Neural cell (in vitro differentiated cells): Measurements from ENCODE around the gene CD248. TPM values are rescaled to one million over a fixed set of nuclear protein-coding genes. Genes with fewer than 3 reads are reported as not detected.

Experiments
- H2AFZ ChIP-seq: fragments of 200-600, 300-800 bp; sonication (generic), shearing (Covaris generic); 2 replicates; pipeline ENCODE4 v1.6.0; 2014; ENCODE audit warnings: low read depth, mild to moderate bottlenecking, antibody characterized with exemption, low read length, moderate library complexity
- H3F3A ChIP-seq: fragments of 200-600 bp; shearing (Covaris generic); 2 replicates; pipeline ENCODE4 v1.6.1; 2016; ENCODE audit warnings: mild to moderate bottlenecking, moderate library complexity, mixed read lengths, antibody characterized with exemption, low read length; ENCODE audit not compliant: insufficient read depth, poor library complexity, severe bottlenecking
- H3K27ac ChIP-seq: fragments of 200-600, 300-800 bp; sonication (generic), shearing (Covaris generic); 2 replicates; pipeline ENCODE4 v1.5.1; 2014; ENCODE audit warnings: mild to moderate bottlenecking, low read length, moderate library complexity
- H3K27me3 ChIP-seq: fragments of 300-800, 200-600 bp; sonication (generic), shearing (Covaris generic); 2 replicates; pipeline ENCODE4 v1.6.0; 2014; ENCODE audit warnings: mild to moderate bottlenecking, low read depth, low read length, moderate library complexity; ENCODE audit not compliant: insufficient read depth
- H3K36me3 ChIP-seq: fragments of 300-800, 200-600 bp; sonication (generic), shearing (Covaris generic); 2 replicates; pipeline ENCODE4 v1.5.1; 2014; ENCODE audit warnings: mild to moderate bottlenecking, antibody characterized with exemption, low read length, moderate library complexity; ENCODE audit not compliant: insufficient read depth
- H3K4me2 ChIP-seq: fragments of 300-800, 200-600 bp; sonication (generic), shearing (Covaris generic); 2 replicates; pipeline ENCODE4 v1.6.0; 2014; ENCODE audit warnings: mild to moderate bottlenecking, low read length
- H3K4me3 ChIP-seq: fragments of 300-800, 200-600 bp; sonication (generic), shearing (Covaris generic); 2 replicates; pipeline ENCODE4 v1.5.1; 2014; ENCODE audit warnings: mild to moderate bottlenecking, low read length, moderate library complexity
- H3K79me2 ChIP-seq: fragments of 200-600 bp; shearing (Covaris generic); replicated peaks from 2 replicates; pipeline ENCODE4 v1.6.0; 2014; ENCODE audit warnings: mild to moderate bottlenecking, low read length, moderate library complexity; ENCODE audit not compliant: insufficient read depth
- H3K9ac ChIP-seq: fragments of 300-800, 200-600 bp; sonication (generic), shearing (Covaris generic); 2 replicates; pipeline ENCODE4 v1.6.1; 2016; ENCODE audit warnings: mild to moderate bottlenecking, low read length, mixed read lengths
- H3K9me2 ChIP-seq: fragments of 200-600 bp; shearing (Covaris generic); 2 replicates; pipeline ENCODE4 v1.6.1; 2016; ENCODE audit warnings: mild to moderate bottlenecking, low read length, mixed read lengths; ENCODE audit not compliant: insufficient read depth
- H3K9me3 ChIP-seq: fragments of 200-600, 300-800 bp; sonication (generic), shearing (Covaris generic); 2 replicates; pipeline ENCODE4 v1.6.1; 2016; ENCODE audit warnings: mild to moderate bottlenecking, mixed run types, low read length, moderate library complexity, mixed read lengths
- H4K20me1 ChIP-seq: fragments of 200-600 bp; shearing (Covaris generic); 2 replicates; pipeline ENCODE4 v1.6.1; 2016; ENCODE audit warnings: mild to moderate bottlenecking, mixed run types; ENCODE audit not compliant: insufficient read depth
- EP300 ChIP-seq: fragments of 450-650 bp; conservative IDR thresholded peaks from 2 replicates; pipeline ENCODE4 v1.6.1; 2014; ENCODE audit warnings: antibody characterized with exemption, mild to moderate bottlenecking, moderate library complexity; ENCODE audit not compliant: poor library complexity, severe bottlenecking
- EZH2 ChIP-seq: fragments of 200-600, 300-800 bp; shearing (Covaris generic), sonication (generic); IDR thresholded peaks from 2 replicates; pipeline ENCODE4 v1.6.1; 2014; ENCODE audit warnings: antibody characterized with exemption, low read length, borderline replicate concordance, mild to moderate bottlenecking; ENCODE audit not compliant: insufficient read depth, poor library complexity, severe bottlenecking
- MXI1 ChIP-seq: fragments of 450-650 bp; conservative IDR thresholded peaks from 2 replicates; pipeline ENCODE4 v1.6.1; 2014; ENCODE audit warnings: antibody characterized with exemption, mild to moderate bottlenecking; ENCODE audit not compliant: poor library complexity, severe bottlenecking
- POLR2AphosphoS5 ChIP-seq: IDR thresholded peaks from 2 replicates; pipeline ENCODE4 v1.6.1; 2012
- RAD21 ChIP-seq: fragments of 450-650 bp; conservative IDR thresholded peaks from 2 replicates; pipeline ENCODE4 v1.6.1; 2014; ENCODE audit warnings: antibody characterized with exemption, mild to moderate bottlenecking, moderate library complexity
- REST ChIP-seq: IDR thresholded peaks from 2 replicates; pipeline ENCODE4 v1.6.1; 2012; ENCODE audit warnings: borderline replicate concordance
- SMC3 ChIP-seq: fragments of 450-650 bp; conservative IDR thresholded peaks from 2 replicates; pipeline ENCODE4 v1.6.1; 2014; ENCODE audit warnings: antibody characterized with exemption, mild to moderate bottlenecking, moderate library complexity; ENCODE audit not compliant: poor library complexity
- TAF1 ChIP-seq: IDR thresholded peaks from 2 replicates; pipeline ENCODE4 v1.6.1; 2012; ENCODE audit warnings: low read depth
- polyA plus RNA-seq: library from polyadenylated mRNA; depleted of rRNA; stranded (reverse); fragments of >200 nt; gene quantifications from 2 replicates; pipeline ENCODE4 v1.2.3, GENCODE V29; 2014
- TF ChIP-seq, protein P1 (sequence below): fragments of 450-650 bp; IDR thresholded peaks from 2 replicates; pipeline ENCODE4 v1.5.1; 2014; ENCODE audit warnings: antibody characterized with exemption, mild to moderate bottlenecking, moderate library complexity; ENCODE audit not compliant: poor library complexity, severe bottlenecking

CD248 gene
- polyA plus RNA-seq, 1 donor from 2014 or later, result not detected

DNA sequence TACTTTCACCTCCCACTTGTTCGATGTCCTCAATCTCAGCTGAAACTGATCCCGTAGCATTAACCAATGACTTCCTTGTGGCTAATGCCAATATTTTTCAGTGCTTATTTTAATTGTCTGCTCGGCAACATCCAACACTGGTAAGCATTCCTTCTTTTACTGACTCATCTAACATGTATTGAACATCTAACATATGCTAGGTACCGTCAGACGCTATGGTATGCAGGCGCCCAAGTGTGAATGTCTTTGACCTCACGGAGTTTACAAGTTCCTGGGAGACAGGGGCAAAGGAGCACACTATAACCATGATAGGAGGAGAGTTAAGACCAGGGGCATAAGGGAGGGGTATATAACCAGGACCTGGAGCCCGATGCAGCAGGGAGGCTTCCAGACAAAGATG, 26.3 kb upstream of the CD248 start:
- H4K20me1 ChIP-seq, result no peaks in the 10 kb centered on the region
- H3K9me3 ChIP-seq, result no peaks in the 10 kb centered on the region
- H3K9me2 ChIP-seq, result no peaks in the 10 kb centered on the region
- TF ChIP-seq EP300, result no peak
- no peak for TF ChIP-seq POLR2AphosphoS5
- TF ChIP-seq, protein P1, sequence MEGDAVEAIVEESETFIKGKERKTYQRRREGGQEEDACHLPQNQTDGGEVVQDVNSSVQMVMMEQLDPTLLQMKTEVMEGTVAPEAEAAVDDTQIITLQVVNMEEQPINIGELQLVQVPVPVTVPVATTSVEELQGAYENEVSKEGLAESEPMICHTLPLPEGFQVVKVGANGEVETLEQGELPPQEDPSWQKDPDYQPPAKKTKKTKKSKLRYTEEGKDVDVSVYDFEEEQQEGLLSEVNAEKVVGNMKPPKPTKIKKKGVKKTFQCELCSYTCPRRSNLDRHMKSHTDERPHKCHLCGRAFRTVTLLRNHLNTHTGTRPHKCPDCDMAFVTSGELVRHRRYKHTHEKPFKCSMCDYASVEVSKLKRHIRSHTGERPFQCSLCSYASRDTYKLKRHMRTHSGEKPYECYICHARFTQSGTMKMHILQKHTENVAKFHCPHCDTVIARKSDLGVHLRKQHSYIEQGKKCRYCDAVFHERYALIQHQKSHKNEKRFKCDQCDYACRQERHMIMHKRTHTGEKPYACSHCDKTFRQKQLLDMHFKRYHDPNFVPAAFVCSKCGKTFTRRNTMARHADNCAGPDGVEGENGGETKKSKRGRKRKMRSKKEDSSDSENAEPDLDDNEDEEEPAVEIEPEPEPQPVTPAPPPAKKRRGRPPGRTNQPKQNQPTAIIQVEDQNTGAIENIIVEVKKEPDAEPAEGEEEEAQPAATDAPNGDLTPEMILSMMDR, result no peak
- TF ChIP-seq MXI1, result no peak
- TF ChIP-seq SMC3, result no peak
- TF ChIP-seq EZH2, result no peak
- no peak for TF ChIP-seq RAD21
- TF ChIP-seq TAF1, result no peak
- no peak for TF ChIP-seq REST
- no peak overlapping the region for H3K27ac ChIP-seq
- peak overlapping the region; percentile 100 for H3K4me3 ChIP-seq
- no peaks in the 10 kb centered on the region for H3K36me3 ChIP-seq
- H2AFZ ChIP-seq, result no peak overlapping the region
- H3K4me2 ChIP-seq, result no peak overlapping the region
- H3K27me3 ChIP-seq, result no peaks in the 10 kb centered on the region
- H3K79me2 ChIP-seq, result peaks cover 31% of the 10 kb centered on the region
- no peak overlapping the region for H3K9ac ChIP-seq
- peaks cover 3% of the 10 kb centered on the region for H3F3A ChIP-seq

- Histone ChIP-seq H2AFZ (no peak overlapping the region), H3K4me3 (no peak overlapping the region), H3K36me3 (no peaks in the 10 kb centered on the region), H3K9ac (no peak overlapping the region), H3F3A (peaks cover 3% of the 10 kb centered on the region), H3K27me3 (no peaks in the 10 kb centered on the region), H3K9me3 (no peaks in the 10 kb centered on the region), H3K9me2 (no peaks in the 10 kb centered on the region), H3K27ac (no peak overlapping the region), H3K79me2 (peaks cover 30% of the 10 kb centered on the region), H3K4me2 (no peak overlapping the region), H4K20me1 (no peaks in the 10 kb centered on the region)
- TF ChIP-seq EZH2 (no peak), MXI1 (no peak), SMC3 (no peak), POLR2AphosphoS5 (no peak), TAF1 (no peak), REST (no peak), EP300 (no peak), RAD21 (no peak)
- TF ChIP-seq, protein P1, result no peak
Measured at GRCh38 chr11:66341502-66342126, 24.8 kb upstream of the CD248 start.
